ENCODE measurements around the gene CROCC2.

CROCC2 gene

GRCh38 chr2:241011751-241012510 is 105.8 kb downstream of the CROCC2 start:
- Histone ChIP-seq H3K9ac (ENCODE audit: low read length) (no peak overlapping the region), H3K27ac (ENCODE audit: low read length) (no peak overlapping the region), H3K4me3 (ENCODE audit: low read length) (no peak overlapping the region), H3K9me3 (ENCODE audit: control insufficient read depth, low read depth, low read length) (no peaks in the 10 kb centered on the region), H3K4me1 (ENCODE audit: control insufficient read depth, low read depth, low read length) (peaks cover 11% of the 10 kb centered on the region), H3K36me3 (ENCODE audit: control insufficient read depth, low read depth, low read length) (no peaks in the 10 kb centered on the region), H3K27me3 (ENCODE audit: control insufficient read depth, insufficient read depth, low read length) (no peaks in the 10 kb centered on the region)

- no peak overlapping the region for H3K9ac ChIP-seq (ENCODE audit: low read length)
- peaks cover 10% of the 10 kb centered on the region for H3K4me1 ChIP-seq (ENCODE audit: control insufficient read depth, low read depth, low read length)
- H3K27ac ChIP-seq (ENCODE audit: low read length), result no peak overlapping the region
- no peak overlapping the region for H3K4me3 ChIP-seq (ENCODE audit: low read length)
- no peaks in the 10 kb centered on the region for H3K36me3 ChIP-seq (ENCODE audit: control insufficient read depth, low read depth, low read length)
- H3K9me3 ChIP-seq (ENCODE audit: control insufficient read depth, low read depth, low read length), result no peaks in the 10 kb centered on the region
- H3K27me3 ChIP-seq (ENCODE audit: control insufficient read depth, insufficient read depth, low read length), result no peaks in the 10 kb centered on the region
Measured at GRCh38 chr2:241014224-241014623, 108.1 kb downstream of the CROCC2 start.

- Histone ChIP-seq H3K9me3 (ENCODE audit: control insufficient read depth, low read depth, low read length) (no peaks in the 10 kb centered on the region), H3K36me3 (ENCODE audit: control insufficient read depth, low read depth, low read length) (no peaks in the 10 kb centered on the region), H3K4me3 (ENCODE audit: low read length) (no peak overlapping the region), H3K27me3 (ENCODE audit: control insufficient read depth, insufficient read depth, low read length) (no peaks in the 10 kb centered on the region), H3K4me1 (ENCODE audit: control insufficient read depth, low read depth, low read length) (peaks cover 4% of the 10 kb centered on the region), H3K27ac (ENCODE audit: low read length) (no peak overlapping the region), H3K9ac (ENCODE audit: low read length) (no peak overlapping the region)
Measured at GRCh38 chr2:241014764-241015163, 108.6 kb downstream of the CROCC2 start.

- no peaks in the 10 kb centered on the region for H3K27me3 ChIP-seq (ENCODE audit: control insufficient read depth, insufficient read depth, low read length)
Measured at GRCh38 chr2:241015439-241015838, 109.3 kb downstream of the CROCC2 start.

GRCh38 chr2:241017228-241017940 is 111.2 kb downstream of the CROCC2 start:
- Histone ChIP-seq H3K4me3 (ENCODE audit: low read length) (no peak overlapping the region), H3K27me3 (ENCODE audit: control insufficient read depth, insufficient read depth, low read length) (no peaks in the 10 kb centered on the region), H3K9me3 (ENCODE audit: control insufficient read depth, low read depth, low read length) (no peaks in the 10 kb centered on the region), H3K4me1 (ENCODE audit: control insufficient read depth, low read depth, low read length) (no peaks in the 10 kb centered on the region), H3K36me3 (ENCODE audit: control insufficient read depth, low read depth, low read length) (no peaks in the 10 kb centered on the region), H3K9ac (ENCODE audit: low read length) (no peak overlapping the region), H3K27ac (ENCODE audit: low read length) (no peak overlapping the region)

More at GRCh38 chr2:241015439-241015838, 109.3 kb downstream of the CROCC2 start:
- H3K9me3 ChIP-seq (ENCODE audit: control insufficient read depth, low read depth, low read length), result no peaks in the 10 kb centered on the region
- H3K4me1 ChIP-seq (ENCODE audit: control insufficient read depth, low read depth, low read length), result no peaks in the 10 kb centered on the region
- H3K27ac ChIP-seq (ENCODE audit: low read length), result no peak overlapping the region
- no peak overlapping the region for H3K4me3 ChIP-seq (ENCODE audit: low read length)
- H3K36me3 ChIP-seq (ENCODE audit: control insufficient read depth, low read depth, low read length), result no peaks in the 10 kb centered on the region
- H3K9ac ChIP-seq (ENCODE audit: low read length), result no peak overlapping the region

- Histone ChIP-seq H3K27ac (ENCODE audit: low read length) (no peak overlapping the region), H3K36me3 (ENCODE audit: control insufficient read depth, low read depth, low read length) (no peaks in the 10 kb centered on the region), H3K4me1 (ENCODE audit: control insufficient read depth, low read depth, low read length) (no peaks in the 10 kb centered on the region), H3K27me3 (ENCODE audit: control insufficient read depth, insufficient read depth, low read length) (no peaks in the 10 kb centered on the region), H3K9me3 (ENCODE audit: control insufficient read depth, low read depth, low read length) (no peaks in the 10 kb centered on the region), H3K9ac (ENCODE audit: low read length) (no peak overlapping the region), H3K4me3 (ENCODE audit: low read length) (no peak overlapping the region)
Measured at GRCh38 chr2:241018051-241018891, 112.1 kb downstream of the CROCC2 start.

- no peak overlapping the region for H3K4me3 ChIP-seq (ENCODE audit: low read length)
- no peaks in the 10 kb centered on the region for H3K9me3 ChIP-seq (ENCODE audit: control insufficient read depth, low read depth, low read length)
- no peak overlapping the region for H3K9ac ChIP-seq (ENCODE audit: low read length)
- no peak overlapping the region for H3K27ac ChIP-seq (ENCODE audit: low read length)
- no peaks in the 10 kb centered on the region for H3K4me1 ChIP-seq (ENCODE audit: control insufficient read depth, low read depth, low read length)
- no peaks in the 10 kb centered on the region for H3K27me3 ChIP-seq (ENCODE audit: control insufficient read depth, insufficient read depth, low read length)
- H3K36me3 ChIP-seq (ENCODE audit: control insufficient read depth, low read depth, low read length), result no peaks in the 10 kb centered on the region
Measured at GRCh38 chr2:241019441-241020139, 113.5 kb downstream of the CROCC2 start.

GRCh38 chr2:241020201-241020600 is 114.1 kb downstream of the CROCC2 start:
- H3K4me1 ChIP-seq (ENCODE audit: control insufficient read depth, low read depth, low read length), result no peaks in the 10 kb centered on the region
- no peak overlapping the region for H3K9ac ChIP-seq (ENCODE audit: low read length)
- H3K4me3 ChIP-seq (ENCODE audit: low read length), result no peak overlapping the region
- no peaks in the 10 kb centered on the region for H3K9me3 ChIP-seq (ENCODE audit: control insufficient read depth, low read depth, low read length)
- no peak overlapping the region for H3K27ac ChIP-seq (ENCODE audit: low read length)
- no peaks in the 10 kb centered on the region for H3K27me3 ChIP-seq (ENCODE audit: control insufficient read depth, insufficient read depth, low read length)
- H3K36me3 ChIP-seq (ENCODE audit: control insufficient read depth, low read depth, low read length), result no peaks in the 10 kb centered on the region

GRCh38 chr2:241020629-241021190 is 114.6 kb downstream of the CROCC2 start:
- no peak overlapping the region for H3K27ac ChIP-seq (ENCODE audit: low read length)
- no peaks in the 10 kb centered on the region for H3K4me1 ChIP-seq (ENCODE audit: control insufficient read depth, low read depth, low read length)
- no peak overlapping the region for H3K9ac ChIP-seq (ENCODE audit: low read length)
- H3K4me3 ChIP-seq (ENCODE audit: low read length), result no peak overlapping the region
- H3K27me3 ChIP-seq (ENCODE audit: control insufficient read depth, insufficient read depth, low read length), result no peaks in the 10 kb centered on the region
- peaks cover 3% of the 10 kb centered on the region for H3K9me3 ChIP-seq (ENCODE audit: control insufficient read depth, low read depth, low read length)
- H3K36me3 ChIP-seq (ENCODE audit: control insufficient read depth, low read depth, low read length), result no peaks in the 10 kb centered on the region

- no peaks in the 10 kb centered on the region for H3K36me3 ChIP-seq (ENCODE audit: control insufficient read depth, low read depth, low read length)
- no peaks in the 10 kb centered on the region for H3K4me1 ChIP-seq (ENCODE audit: control insufficient read depth, low read depth, low read length)
- H3K9me3 ChIP-seq (ENCODE audit: control insufficient read depth, low read depth, low read length), result peaks cover 5% of the 10 kb centered on the region
- no peaks in the 10 kb centered on the region for H3K27me3 ChIP-seq (ENCODE audit: control insufficient read depth, insufficient read depth, low read length)
- H3K4me3 ChIP-seq (ENCODE audit: low read length), result no peak overlapping the region
- no peak overlapping the region for H3K9ac ChIP-seq (ENCODE audit: low read length)
- H3K27ac ChIP-seq (ENCODE audit: low read length), result no peak overlapping the region
Measured at GRCh38 chr2:241025639-241026038, 119.5 kb downstream of the CROCC2 start.

All from iPS-18a (cell line).